ENCODE measurements around the gene LMF2. TPM values are rescaled to one million over a fixed set of nuclear protein-coding genes. Genes with fewer than 3 reads are reported as not detected.

LMF2 gene
- total RNA-seq, 1 donor from 2014 or later: 66.2 TPM

DNA sequence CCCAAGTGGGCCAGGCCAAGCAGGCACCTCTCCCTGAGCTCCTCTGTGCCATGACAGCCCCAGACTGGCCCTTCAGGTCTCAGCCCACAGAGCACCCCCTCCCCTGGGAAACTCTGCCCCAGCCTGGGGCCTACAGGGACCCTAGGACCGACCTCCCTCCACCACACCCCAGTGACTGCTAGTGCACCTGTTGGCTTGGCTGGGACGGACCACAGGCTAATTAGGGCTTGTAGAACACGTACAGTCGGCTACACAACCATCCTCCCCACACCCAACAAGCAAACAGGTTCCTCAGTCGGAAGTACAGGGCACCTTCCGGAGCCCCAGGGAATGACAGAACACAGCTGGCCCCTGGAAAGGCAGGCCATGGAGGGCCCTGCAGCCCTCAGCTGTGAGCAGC, 37.0 kb downstream of the LMF2 start:
- no peaks in the 10 kb centered on the region for H3K27me3 Mint-ChIP-seq (ENCODE audit: low read depth)
- H3K36me3 Mint-ChIP-seq: peaks cover 3% of the 10 kb centered on the region
- peak overlapping the region; percentile 26 for H3K27ac Mint-ChIP-seq
- DNase-seq (ENCODE audit: low spot score in 2 of 2, unreplicated experiment in 2 of 2): no peak
- no peak overlapping the region for H3K4me3 Mint-ChIP-seq
- TF ChIP-seq CTCF (IDR thresholded peaks at IDR 0.05; ENCODE audit: unreplicated experiment): no peak
- peaks cover 27% of the 10 kb centered on the region for H3K4me1 Mint-ChIP-seq
- H3K9me3 Mint-ChIP-seq: no peaks in the 10 kb centered on the region

DNA sequence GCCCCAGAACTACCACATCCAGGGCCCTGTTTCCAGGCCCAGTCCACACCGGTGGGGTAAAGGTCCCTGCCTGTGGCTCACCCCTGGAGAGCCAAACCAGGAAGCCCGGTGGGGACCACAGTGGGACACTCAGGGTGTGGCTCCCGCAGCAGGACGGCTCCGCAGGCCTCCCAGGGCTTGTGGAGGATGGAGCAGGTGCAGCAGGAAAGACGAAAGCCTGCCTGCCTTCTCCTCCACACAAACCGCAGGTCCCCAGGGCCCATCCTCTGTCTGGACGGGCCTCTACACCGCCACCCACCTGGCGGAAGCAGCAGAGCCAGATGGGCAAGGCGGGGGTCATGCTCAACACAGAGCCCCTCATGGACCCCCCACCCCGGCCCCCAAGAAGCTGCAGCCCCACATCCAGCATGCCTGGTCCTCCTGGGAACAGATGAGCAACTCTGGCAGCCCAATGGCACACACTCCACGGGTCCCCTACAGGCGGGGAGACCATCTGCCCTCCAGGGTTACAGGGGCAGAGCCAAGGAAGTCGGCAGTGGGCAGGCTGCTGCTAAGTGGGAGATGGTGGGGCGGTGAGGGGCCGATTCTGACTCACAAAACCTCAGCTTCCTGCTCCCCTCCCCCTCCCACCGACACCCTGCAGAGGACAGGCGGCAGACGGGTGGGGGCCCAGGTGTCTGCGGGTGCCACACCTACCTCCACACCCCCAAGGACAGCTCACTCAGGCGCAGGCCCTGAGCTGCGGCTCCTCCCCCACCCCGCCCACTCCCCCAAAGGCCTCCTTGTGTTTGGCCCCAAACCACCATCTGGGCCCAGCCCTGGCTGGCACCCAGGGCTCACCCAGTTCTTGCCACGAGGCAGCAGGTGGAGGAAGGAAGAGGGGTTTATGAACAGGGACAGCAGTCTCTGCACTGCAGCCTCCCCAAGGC, 37.9 kb downstream of the LMF2 start:
- no peak for TF ChIP-seq CTCF (IDR thresholded peaks at IDR 0.05; ENCODE audit: unreplicated experiment)
- Mint-ChIP-seq H3K36me3 (peaks cover 3% of the 10 kb centered on the region), H3K4me1 (peaks cover 23% of the 10 kb centered on the region), H3K4me3 (no peak overlapping the region), H3K9me3 (no peaks in the 10 kb centered on the region), H3K27ac (no peak overlapping the region), H3K27me3 (ENCODE audit: low read depth) (no peaks in the 10 kb centered on the region)
- DNase-seq (ENCODE audit: low spot score in 2 of 2, unreplicated experiment in 2 of 2): no peak

- Mint-ChIP-seq H3K36me3 (peaks cover 5% of the 10 kb centered on the region), H3K4me3 (no peak overlapping the region), H3K9me3 (no peaks in the 10 kb centered on the region), H3K27me3 (ENCODE audit: low read depth) (no peaks in the 10 kb centered on the region), H3K4me1 (peaks cover 18% of the 10 kb centered on the region), H3K27ac (no peak overlapping the region)
- no peak for DNase-seq (ENCODE audit: low spot score in 2 of 2, unreplicated experiment in 2 of 2)
- TF ChIP-seq CTCF (IDR thresholded peaks at IDR 0.05; ENCODE audit: unreplicated experiment): no peak
These were observed 38.9 kb downstream of the LMF2 start for GRCh38 chr22:50468626-50469025.

DNA sequence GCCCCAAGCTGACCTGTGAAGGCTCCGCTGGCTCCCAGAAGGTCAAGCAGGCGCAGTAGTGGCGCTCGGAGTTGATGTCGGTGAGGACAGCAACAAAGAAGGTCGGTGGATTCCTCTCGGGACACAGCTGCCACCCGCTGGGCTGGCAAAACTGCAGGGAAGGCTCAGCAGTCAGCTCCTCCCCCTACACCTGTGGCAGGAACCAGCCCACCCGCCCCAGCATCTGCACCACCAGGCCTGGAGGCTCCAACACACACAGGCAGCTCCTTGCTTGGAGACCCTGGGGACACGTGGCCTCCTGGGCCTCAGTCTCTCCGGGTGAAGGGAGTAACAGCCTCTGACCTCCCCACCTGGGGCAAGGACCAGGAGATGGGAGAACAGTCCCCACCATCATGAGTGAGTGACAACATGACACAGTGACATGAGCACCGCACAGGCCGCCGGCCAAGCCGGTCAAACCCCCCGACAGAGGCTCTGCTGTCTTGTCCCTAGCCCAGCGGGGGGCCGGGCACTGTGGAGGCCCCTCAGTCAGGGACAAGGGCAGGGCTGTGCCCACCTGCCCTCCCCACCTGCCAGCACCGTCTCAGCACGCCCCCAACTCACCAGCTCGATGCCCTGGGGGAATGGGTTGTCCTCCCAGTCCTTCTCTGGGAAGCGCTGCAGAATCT, 39.6 kb downstream of the LMF2 start:
- H3K27ac Mint-ChIP-seq: no peak overlapping the region
- no peaks in the 10 kb centered on the region for H3K27me3 Mint-ChIP-seq (ENCODE audit: low read depth)
- DNase-seq (ENCODE audit: low spot score in 2 of 2, unreplicated experiment in 2 of 2): no peak
- peaks cover 8% of the 10 kb centered on the region for H3K36me3 Mint-ChIP-seq
- peaks cover 10% of the 10 kb centered on the region for H3K4me1 Mint-ChIP-seq
- H3K9me3 Mint-ChIP-seq: no peaks in the 10 kb centered on the region
- no peak for TF ChIP-seq CTCF (IDR thresholded peaks at IDR 0.05; ENCODE audit: unreplicated experiment)
- H3K4me3 Mint-ChIP-seq: no peak overlapping the region

GRCh38 chr22:50467341-50467740, 40.2 kb downstream of the LMF2 start:
- peaks cover 8% of the 10 kb centered on the region for H3K36me3 Mint-ChIP-seq
- H3K9me3 Mint-ChIP-seq: no peaks in the 10 kb centered on the region
- DNase-seq (ENCODE audit: low spot score in 2 of 2, unreplicated experiment in 2 of 2): no peak
- no peaks in the 10 kb centered on the region for H3K27me3 Mint-ChIP-seq (ENCODE audit: low read depth)
- no peak overlapping the region for H3K4me3 Mint-ChIP-seq
- no peak for TF ChIP-seq CTCF (IDR thresholded peaks at IDR 0.05; ENCODE audit: unreplicated experiment)
- no peak overlapping the region for H3K27ac Mint-ChIP-seq
- H3K4me1 Mint-ChIP-seq: peaks cover 9% of the 10 kb centered on the region

All from mesothelial cell of epicardium (in vitro differentiated cells).